GM12878 (cell line): ENCODE results near the gene HOXA2. TPM values are rescaled to one million over a fixed set of nuclear protein-coding genes. Genes with fewer than 3 reads are reported as not detected.

Experiments used
- ATAC-seq: fragments of 200-7000 bp; cut with Tn5 transposase; 3 replicates; pipeline ENCODE4 v1.9.1; 2020; ENCODE audit warnings: mild to moderate bottlenecking, moderate library complexity
- BruUV-seq: library from RNA; stranded (reverse); fragments of 400-500 nt; replicated peaks from 2 replicates; lab custom pipeline; 2021; lab: Mats Ljungman, UMichigan
- CTCF ChIA-PET: fragments of 300-600 bp; sonication (Branson Sonifier 250); formaldehyde crosslinking; extraction: SDS; loops from one replicate; lab custom pipeline; 2021; ENCODE audit warnings: inconsistent platforms; lab: Yijun Ruan, JAX
- POLR2A ChIA-PET: fragments of 350-600 bp; formaldehyde crosslinking; extraction: SDS; loops from one replicate; lab custom pipeline; 2021; ENCODE audit warnings: inconsistent platforms; lab: Charles Lee
- RAD21 ChIA-PET: fragments of 300-600 bp; sonication (Branson Sonifier 250); formaldehyde crosslinking; loops from one replicate; lab custom pipeline; 2023; ENCODE audit warnings: antibody characterized with exemption; ENCODE audit not compliant: unreplicated experiment; lab: Charles Lee
- SMC1A ChIA-PET: fragments of 300-600 bp; sonication (Branson Sonifier 250); formaldehyde crosslinking; loops from one replicate; lab custom pipeline; 2023; ENCODE audit not compliant: unreplicated experiment, uncharacterized antibody; lab: Charles Lee
- DNase-seq: peaks from one replicate; pipeline ENCODE4 v3.0.0-alpha.2; 2011; ENCODE audit warnings: low read depth, low spot score
- FAIRE-seq: peaks from 3 replicates; lab custom pipeline; 2011; peaks lifted over from hg19 to GRCh38; lab: Jason Lieb, UNC
- H2AFZ ChIP-seq: 2 replicates; pipeline ENCODE4 v1.6.0; 2011; ENCODE audit warnings: low read depth, low read length, control low read depth; ENCODE audit not compliant: control insufficient read depth
- H3K27ac ChIP-seq: 2 replicates; pipeline ENCODE4 v1.5.1; 2011; ENCODE audit warnings: control low read depth; ENCODE audit not compliant: control insufficient read depth, insufficient read depth
- H3K27me3 ChIP-seq, 2 experiments: replicated peaks in 1 of 2; 2 replicates each; pipeline versions ENCODE4 v1.6.0 to v1.6.1; 2011; ENCODE audit warnings: low read length in 1 of 2; ENCODE audit not compliant: control insufficient read depth in 2 of 2, insufficient read depth in 2 of 2
- H3K36me3 ChIP-seq, 2 experiments: 2 replicates each; pipeline ENCODE4 v1.5.1; 2011; ENCODE audit warnings: low read length in 1 of 2; ENCODE audit not compliant: control insufficient read depth in 2 of 2, insufficient read depth in 2 of 2
- H3K4me1 ChIP-seq: 2 replicates; pipeline ENCODE4 v1.6.1; 2011; ENCODE audit warnings: mild to moderate bottlenecking, low read length, moderate library complexity, mixed read lengths; ENCODE audit not compliant: control insufficient read depth, insufficient read depth
- H3K4me2 ChIP-seq: 2 replicates; pipeline ENCODE4 v1.6.0; 2011; ENCODE audit warnings: control low read depth; ENCODE audit not compliant: control insufficient read depth, insufficient read depth
- H3K4me3 ChIP-seq: fragments of 200-600 bp; sonication (generic); 2 replicates; pipeline ENCODE4 v1.5.1; 2016
- H3K79me2 ChIP-seq: 2 replicates; pipeline ENCODE4 v1.6.0; 2011; ENCODE audit warnings: low read length; ENCODE audit not compliant: control insufficient read depth, insufficient read depth
- H3K9ac ChIP-seq: 2 replicates; pipeline ENCODE4 v1.8.0; 2011; ENCODE audit warnings: low read length, control low read depth, mixed read lengths; ENCODE audit not compliant: control insufficient read depth, insufficient read depth
- H3K9me3 ChIP-seq: replicated peaks from 3 replicates; pipeline ENCODE4 v1.5.1; 2011; ENCODE audit warnings: mild to moderate bottlenecking, low read length; ENCODE audit not compliant: control insufficient read depth, insufficient read depth
- H4K20me1 ChIP-seq: 2 replicates; pipeline ENCODE4 v1.6.0; 2011; ENCODE audit not compliant: control insufficient read depth, insufficient read depth
- WGBS: methylation state at CpG from one replicate; pipeline ENCODE4 v1.1.6; 2016; ENCODE audit warnings: low lambda C conversion rate; ENCODE audit not compliant: insufficient replicate concordance, insufficient coverage; ENCODE audit errors: missing lambda C conversion rate; 5-methylcytosine and 5-hydroxymethylcytosine counted together
- in situ Hi-C: fragments of 300-500 bp; cut with MboI; formaldehyde crosslinking; loops from 9 replicates; pipeline ENCODE4 v1.14.3; 2018; ENCODE audit warnings: mixed read lengths
- intact Hi-C: fragments of 100-400 bp; cut with micrococcal nuclease; formaldehyde crosslinking; loops from one replicate; pipeline ENCODE4 v1.14.2; 2022; ENCODE audit not compliant: unreplicated experiment
- polyA plus RNA-seq, 11 experiments: library from polyadenylated mRNA; depleted of rRNA in 4 of 11; unstranded in 6 of 11; stranded (reverse) in 5 of 11; fragments of >200 nt; fragmentation: Nextera tagmentation in 4 of 11; fragmentation: Illumina TruSeq in 1 of 11; extraction: Ambion mirVana in 4 of 11; extraction: Trizol in 1 of 11; gene quantifications; 1 replicate in 1 of 11; 2 replicates in 10 of 11; pipeline versions ENCODE4 v1.2.1 to v1.2.3, GENCODE V29; 2011 to 2016; ENCODE audit warnings: inconsistent platforms in 2 of 11, missing spikeins in 2 of 11, low read depth in 1 of 11
- total RNA-seq, 4 experiments: library from RNA; depleted of rRNA in 3 of 4; stranded (reverse); fragments of >200 nt in 3 of 4; fragmentation: Illumina TruSeq in 1 of 4; extraction: Trizol in 1 of 4; gene quantifications; 2 replicates each; pipeline versions ENCODE4 v1.2.1 to v1.2.3, GENCODE V29; 2013 to 2021
- TF ChIP-seq, protein P1 (sequence below): IDR thresholded peaks from 2 replicates; pipeline ENCODE4 v1.6.1; 2011; ENCODE audit warnings: borderline replicate concordance, low read depth, mild to moderate bottlenecking, moderate library complexity, low read length; ENCODE audit not compliant: insufficient read depth, poor library complexity, severe bottlenecking
- TF ChIP-seq, protein P2 (sequence below): IDR thresholded peaks from 2 replicates; pipeline ENCODE4 v1.6.1; 2012; ENCODE audit warnings: low read depth, low read length, improper control_type of control experiment
- TF ChIP-seq, protein P3 (sequence below): IDR thresholded peaks from 2 replicates; pipeline ENCODE4 v1.6.1; 2012; ENCODE audit warnings: mild to moderate bottlenecking, low read depth, low read length

The HOXA2 gene
- total and polyA plus RNA-seq, 10 of the 15 experiments (the other 5 are each of a cell fraction or from before 2014, with no cell fraction given) = not detected

DNA sequence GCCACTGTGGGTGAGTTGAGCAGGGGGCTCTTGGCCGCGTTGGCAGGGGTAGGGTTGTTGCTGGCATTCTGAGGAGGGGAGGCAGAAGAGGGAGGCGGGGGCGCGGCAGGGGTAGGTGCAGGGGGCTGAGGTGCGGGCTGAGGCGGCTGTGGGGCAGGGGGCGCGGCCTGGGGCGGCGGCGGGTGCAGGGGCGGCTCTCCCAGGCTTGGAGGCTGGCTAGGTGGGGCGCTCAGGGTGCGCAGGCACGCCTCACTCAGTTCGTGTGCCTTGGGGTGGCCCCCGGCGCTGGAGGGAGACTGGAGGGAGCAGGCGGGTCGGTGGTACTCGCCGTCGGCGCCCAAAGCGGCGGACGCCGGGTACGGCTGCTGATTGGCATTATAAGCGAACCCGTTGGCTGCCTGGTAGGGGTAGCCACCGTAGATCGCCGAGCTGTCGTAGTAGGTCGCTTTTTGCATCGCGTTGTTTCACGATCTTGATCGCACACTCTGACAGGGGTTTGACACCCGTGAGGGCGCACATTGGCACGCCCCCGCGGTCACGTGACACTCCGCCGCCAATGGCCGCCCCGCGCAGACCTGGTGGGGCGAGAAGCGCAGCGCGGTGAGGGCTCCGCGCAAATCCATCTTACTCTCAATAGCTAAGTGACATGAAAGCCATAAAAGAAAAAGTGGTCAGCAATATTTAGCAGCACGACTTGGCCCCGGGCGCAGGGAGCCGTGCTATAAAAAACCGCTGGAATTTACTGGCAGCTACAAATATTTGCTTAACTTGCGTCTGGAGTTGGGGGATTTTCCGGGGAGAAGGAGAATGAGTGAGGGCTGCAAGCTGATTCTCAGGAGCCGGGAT is 7.9 kb upstream of the HOXA2 start:
- Histone ChIP-seq H3K4me2 (no peak overlapping the region), H3K9ac (no peak overlapping the region), H4K20me1 (no peaks in the 10 kb centered on the region), H2AFZ (no peak overlapping the region), H3K27me3 (no peaks in the 10 kb centered on the region; a peak in 1 of 4 replicates), H3K36me3 (no peaks in the 10 kb centered on the region), H3K9me3 (no peaks in the 10 kb centered on the region; the same call in 2 of the 3 replicates), H3K79me2 (no peaks in the 10 kb centered on the region), H3K27ac (no peak overlapping the region), H3K4me3 (no peak overlapping the region), H3K4me1 (no peaks in the 10 kb centered on the region)
- RAD21 ChIA-PET = no interaction called here
- ATAC-seq (no peak), DNase-seq (no peak), FAIRE-seq (no peak)
- intact Hi-C loops = no loop called here
- TF ChIP-seq, protein P1, sequence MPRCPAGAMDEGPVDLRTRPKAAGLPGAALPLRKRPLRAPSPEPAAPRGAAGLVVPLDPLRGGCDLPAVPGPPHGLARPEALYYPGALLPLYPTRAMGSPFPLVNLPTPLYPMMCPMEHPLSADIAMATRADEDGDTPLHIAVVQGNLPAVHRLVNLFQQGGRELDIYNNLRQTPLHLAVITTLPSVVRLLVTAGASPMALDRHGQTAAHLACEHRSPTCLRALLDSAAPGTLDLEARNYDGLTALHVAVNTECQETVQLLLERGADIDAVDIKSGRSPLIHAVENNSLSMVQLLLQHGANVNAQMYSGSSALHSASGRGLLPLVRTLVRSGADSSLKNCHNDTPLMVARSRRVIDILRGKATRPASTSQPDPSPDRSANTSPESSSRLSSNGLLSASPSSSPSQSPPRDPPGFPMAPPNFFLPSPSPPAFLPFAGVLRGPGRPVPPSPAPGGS = peak; percentile 66
- TF ChIP-seq, protein P2, sequence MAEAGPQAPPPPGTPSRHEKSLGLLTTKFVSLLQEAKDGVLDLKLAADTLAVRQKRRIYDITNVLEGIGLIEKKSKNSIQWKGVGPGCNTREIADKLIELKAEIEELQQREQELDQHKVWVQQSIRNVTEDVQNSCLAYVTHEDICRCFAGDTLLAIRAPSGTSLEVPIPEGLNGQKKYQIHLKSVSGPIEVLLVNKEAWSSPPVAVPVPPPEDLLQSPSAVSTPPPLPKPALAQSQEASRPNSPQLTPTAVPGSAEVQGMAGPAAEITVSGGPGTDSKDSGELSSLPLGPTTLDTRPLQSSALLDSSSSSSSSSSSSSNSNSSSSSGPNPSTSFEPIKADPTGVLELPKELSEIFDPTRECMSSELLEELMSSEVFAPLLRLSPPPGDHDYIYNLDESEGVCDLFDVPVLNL = no peak
- TF ChIP-seq, protein P3, sequence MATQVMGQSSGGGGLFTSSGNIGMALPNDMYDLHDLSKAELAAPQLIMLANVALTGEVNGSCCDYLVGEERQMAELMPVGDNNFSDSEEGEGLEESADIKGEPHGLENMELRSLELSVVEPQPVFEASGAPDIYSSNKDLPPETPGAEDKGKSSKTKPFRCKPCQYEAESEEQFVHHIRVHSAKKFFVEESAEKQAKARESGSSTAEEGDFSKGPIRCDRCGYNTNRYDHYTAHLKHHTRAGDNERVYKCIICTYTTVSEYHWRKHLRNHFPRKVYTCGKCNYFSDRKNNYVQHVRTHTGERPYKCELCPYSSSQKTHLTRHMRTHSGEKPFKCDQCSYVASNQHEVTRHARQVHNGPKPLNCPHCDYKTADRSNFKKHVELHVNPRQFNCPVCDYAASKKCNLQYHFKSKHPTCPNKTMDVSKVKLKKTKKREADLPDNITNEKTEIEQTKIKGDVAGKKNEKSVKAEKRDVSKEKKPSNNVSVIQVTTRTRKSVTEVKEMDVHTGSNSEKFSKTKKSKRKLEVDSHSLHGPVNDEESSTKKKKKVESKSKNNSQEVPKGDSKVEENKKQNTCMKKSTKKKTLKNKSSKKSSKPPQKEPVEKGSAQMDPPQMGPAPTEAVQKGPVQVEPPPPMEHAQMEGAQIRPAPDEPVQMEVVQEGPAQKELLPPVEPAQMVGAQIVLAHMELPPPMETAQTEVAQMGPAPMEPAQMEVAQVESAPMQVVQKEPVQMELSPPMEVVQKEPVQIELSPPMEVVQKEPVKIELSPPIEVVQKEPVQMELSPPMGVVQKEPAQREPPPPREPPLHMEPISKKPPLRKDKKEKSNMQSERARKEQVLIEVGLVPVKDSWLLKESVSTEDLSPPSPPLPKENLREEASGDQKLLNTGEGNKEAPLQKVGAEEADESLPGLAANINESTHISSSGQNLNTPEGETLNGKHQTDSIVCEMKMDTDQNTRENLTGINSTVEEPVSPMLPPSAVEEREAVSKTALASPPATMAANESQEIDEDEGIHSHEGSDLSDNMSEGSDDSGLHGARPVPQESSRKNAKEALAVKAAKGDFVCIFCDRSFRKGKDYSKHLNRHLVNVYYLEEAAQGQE = no peak
- WGBS = 81% methylated on average over 51 of the region's 66 CpGs
- no TSS peak for BruUV-seq
- POLR2A ChIA-PET = no interaction called here
- in situ Hi-C loops = no loop called here
- SMC1A ChIA-PET = no interaction called here
- CTCF ChIA-PET = no interaction called here
